Activated T-cell treated with anti-CD3 and anti-CD28 coated beads for 1 hour (primary cell): ENCODE results near the gene ATG2A.

Source experiments
- DNase-seq: peaks from one replicate; pipeline ENCODE4 v3.0.0-alpha.2; 2020; ENCODE audit warnings: low read depth

Gene ATG2A

DNA sequence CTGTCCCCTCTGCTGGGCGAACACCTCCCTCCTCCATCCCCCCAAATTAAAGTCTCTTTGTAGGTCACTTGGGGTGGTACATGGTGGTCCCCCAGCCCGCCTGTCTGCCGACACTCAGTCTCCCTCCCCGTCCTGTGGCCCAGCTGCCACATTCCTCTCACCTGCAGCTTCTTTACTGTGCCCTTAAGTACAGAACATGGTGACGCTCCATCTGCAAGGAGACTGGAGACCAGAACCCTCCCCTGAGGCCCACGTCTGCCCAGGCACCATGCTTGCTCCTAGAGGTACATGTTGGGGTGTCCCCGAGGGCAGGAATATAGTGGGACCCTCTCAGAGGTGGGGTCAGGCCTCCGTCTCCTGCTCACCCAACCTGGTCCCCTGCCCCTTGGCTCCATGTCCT is 33.0 kb downstream of the ATG2A start:
- no peak for DNase-seq

DNA sequence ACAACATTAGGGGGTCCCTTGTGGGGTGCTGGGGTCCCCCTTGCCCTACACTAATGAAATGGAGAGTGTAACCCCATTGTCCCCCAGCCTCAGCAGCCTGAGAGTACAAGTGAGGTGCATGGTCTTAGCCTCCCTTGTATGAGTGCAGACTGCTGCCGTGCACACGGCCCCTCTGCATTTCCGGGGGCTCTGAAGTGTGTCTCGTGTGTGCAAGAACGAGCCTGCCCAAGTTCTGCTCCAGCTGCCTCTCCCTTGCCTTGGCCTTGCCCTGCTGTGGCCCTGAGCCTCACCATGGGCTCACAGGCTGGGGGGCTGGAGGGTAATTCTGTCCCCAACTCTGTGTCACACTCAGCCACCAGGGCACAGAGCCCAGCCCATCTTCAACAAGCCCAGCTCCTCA is 33.4 kb downstream of the ATG2A start:
- no peak for DNase-seq

DNA sequence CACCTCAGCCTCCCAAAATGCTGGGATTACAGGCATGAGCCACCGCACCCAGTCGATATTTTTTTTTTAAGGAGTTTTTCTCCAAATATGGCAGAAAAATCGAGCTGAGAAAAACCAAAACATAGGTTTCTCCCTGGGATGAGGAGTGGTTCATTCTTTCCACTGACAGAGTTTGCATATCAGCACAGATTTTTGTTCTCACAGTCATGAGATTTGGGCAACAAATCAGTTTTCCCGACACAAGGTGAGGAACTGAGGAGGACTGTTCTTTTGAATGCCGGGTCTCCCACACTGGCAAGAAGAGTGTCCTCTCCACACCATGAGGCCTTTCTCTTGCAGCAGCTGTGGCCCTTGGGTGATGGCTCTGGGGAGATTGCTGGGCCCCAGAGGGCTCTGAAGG is 34.8 kb downstream of the ATG2A start:
- DNase-seq = no peak

DNA sequence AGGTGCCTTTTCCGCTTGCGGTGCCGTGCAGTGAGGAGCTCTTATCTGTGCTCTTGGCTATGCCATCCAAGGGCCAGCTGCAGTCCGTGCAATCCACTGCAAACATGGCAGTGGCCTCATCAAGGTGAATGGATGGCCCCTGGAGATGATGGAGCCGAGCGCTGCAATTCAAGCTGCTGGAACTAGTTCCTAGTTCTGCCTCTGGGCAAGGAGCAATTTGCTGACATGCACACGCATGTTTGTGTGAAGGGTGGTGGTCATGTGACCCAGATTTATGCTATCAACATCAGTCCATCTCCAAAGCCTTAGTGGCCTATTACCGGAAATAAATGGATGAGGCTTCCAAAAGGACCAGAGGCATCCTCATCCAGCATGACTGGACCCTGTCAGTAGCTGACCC is 35.5 kb downstream of the ATG2A start:
- DNase-seq = no peak

DNA sequence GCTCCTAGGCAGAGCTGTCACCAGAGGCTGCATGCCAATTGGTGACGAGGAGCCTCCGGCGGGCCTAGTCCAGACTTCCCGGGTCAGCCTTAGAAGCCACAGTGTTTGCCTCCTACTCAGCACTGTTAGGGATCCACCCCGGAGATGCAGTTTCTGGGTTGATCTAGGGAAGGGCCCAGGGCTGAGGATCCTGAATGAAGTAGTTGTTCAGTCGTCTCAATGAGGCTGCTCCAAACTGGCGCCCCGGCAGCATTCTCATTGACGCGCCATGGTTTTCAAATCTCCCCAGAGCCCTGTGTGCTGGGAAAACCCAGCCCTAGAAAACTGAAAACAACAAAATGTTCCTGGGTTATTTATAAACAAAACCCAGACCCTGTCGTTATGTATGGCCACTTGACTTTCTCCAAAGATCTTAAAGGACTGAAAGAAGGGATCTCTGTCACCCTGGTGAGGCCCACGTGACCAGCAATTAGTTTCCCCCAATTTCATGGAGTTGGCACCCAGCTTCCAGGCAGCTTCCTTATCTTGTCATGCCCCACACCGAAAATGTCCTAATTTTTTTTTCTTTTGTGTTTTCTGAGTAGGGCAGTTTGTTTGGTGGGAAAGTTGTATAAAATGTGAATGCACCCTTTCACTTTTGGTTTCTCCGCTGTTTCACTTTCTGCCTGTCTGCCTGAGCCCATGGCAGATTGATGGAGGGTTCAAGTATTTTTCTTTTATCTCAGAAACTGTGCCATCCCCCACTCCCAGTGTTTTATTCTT is 36.6 kb downstream of the ATG2A start:
- no peak for DNase-seq

GRCh38 chr11:64879244-64879900 is 37.6 kb downstream of the ATG2A start:
- DNase-seq = no peak

DNA sequence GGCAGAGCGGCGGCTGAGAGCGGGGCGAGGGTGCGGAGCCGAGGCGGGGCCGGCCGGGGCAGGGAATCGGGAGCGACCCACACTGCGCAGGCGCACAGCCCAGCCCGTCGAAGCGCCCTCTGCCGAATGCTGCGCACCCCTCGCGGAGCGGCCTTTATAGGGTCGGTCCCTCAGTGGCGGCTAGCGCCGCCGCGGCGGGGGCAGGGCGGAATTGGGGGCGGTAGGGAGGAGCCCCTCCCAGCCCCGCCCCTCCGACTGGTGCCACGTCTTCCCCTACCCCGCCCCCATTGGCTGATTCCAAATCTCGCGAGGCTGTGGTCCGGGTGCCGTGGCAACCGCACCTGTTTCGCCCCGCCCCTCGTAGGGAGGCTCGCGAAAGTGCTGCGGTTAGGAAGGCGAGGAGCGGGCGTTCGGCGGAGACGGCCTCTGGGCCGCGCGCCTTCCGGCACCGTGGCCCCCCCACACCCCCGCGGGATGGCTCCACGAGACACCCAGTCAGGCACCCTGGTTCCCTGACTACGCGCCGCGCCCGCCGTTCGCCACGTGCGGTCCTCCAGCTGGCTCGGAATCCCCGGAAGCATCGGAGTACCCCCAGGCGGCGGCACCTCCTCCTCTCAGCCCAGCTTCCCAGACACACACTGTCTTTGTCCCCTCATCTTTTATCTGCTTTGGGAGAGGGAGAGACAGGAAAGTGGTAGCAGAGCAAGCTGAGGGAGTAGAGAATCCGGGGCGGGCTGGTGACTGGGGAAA is 38.3 kb downstream of the ATG2A start, which contains the start of gene EHD1:
EHD1 (minus strand) TSS at position 128 of the 750 bp plus-strand sequence. CDS start 157 bp downstream, outside the sequence.
- peak; percentile 99 for DNase-seq

DNA sequence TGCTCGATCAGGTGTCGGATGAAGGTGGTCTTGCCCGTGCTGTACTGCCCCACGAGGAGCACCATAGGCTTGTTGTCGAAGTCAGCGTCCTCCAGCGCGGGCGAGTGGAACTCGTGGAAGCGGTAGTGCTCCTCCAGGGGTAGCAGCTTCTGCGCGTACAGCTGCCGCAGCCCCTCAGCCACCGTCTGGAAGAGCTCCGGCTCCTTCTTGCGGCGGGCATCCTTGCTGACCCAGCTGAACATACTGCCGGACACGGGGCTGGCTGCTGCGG is 38.9 kb downstream of the ATG2A start:
- DNase-seq = no peak

DNA sequence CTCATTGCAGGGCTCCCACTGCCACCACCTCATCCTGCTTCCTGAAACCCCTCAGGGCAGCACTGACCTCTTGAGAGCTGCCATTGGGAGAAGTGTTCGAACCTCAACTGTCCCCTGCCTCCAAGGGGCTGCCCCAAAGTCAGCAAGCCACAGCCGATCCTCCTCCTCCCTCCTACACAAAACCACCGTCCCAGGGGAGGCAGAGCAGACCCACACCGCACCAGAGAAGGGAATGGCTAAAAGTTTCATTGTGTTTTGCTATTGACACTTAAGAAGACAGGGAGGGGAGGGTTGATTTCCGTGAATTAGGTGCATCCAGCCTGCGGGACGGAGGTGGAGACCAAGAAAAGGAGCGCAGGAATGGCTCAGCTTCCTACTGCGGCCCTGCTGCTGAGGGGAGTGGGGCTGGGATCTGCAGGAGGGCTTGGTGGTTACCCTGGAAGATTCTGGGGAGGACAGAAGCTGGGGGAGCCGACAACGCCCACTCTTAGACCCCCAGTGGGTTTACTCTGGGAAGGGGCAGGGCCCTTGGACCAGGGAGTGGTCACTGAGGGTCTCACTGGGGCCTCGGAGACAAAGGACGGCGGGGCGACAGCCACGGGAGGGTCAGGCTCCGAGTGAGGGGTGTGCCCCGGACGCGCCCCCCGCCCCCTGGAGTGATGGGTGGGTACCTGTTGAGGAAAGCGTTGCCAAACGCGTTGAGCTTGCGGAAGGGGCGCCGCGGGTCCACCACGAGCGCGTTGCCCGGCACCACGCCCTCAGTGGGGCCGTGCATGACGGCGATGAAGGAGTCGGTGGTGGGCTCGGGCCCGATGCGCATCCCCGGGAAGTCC is 39.4 kb downstream of the ATG2A start:
- DNase-seq = no peak

DNA sequence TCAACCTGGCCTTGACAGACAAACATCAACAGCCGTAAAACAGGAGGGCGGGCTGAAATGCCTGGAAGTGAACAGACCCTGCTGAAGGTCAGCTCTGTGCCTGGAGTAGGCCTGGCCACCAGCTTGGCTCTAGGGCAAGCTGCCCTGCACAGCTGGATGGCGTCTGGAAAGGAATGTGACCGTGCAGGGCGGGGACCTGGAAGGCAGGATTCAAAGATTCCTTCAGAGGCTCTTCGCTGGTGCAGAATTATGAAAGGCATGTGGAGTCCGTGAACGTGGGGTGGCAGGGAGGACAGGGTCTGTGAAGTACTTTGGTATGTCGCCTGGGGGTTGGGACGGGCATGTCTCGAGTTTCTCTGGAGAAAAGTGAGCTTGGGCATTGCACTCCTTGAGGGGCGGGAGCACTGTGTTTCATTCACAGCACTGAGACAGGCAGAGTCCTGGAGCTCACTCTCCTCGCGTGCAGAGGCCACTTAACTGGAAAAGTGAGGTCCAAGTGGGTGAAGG is 40.1 kb downstream of the ATG2A start:
- no peak for DNase-seq

- no peak for DNase-seq
Observed at GRCh38 chr11:64876229-64876750, 40.7 kb downstream of the ATG2A start.

DNA sequence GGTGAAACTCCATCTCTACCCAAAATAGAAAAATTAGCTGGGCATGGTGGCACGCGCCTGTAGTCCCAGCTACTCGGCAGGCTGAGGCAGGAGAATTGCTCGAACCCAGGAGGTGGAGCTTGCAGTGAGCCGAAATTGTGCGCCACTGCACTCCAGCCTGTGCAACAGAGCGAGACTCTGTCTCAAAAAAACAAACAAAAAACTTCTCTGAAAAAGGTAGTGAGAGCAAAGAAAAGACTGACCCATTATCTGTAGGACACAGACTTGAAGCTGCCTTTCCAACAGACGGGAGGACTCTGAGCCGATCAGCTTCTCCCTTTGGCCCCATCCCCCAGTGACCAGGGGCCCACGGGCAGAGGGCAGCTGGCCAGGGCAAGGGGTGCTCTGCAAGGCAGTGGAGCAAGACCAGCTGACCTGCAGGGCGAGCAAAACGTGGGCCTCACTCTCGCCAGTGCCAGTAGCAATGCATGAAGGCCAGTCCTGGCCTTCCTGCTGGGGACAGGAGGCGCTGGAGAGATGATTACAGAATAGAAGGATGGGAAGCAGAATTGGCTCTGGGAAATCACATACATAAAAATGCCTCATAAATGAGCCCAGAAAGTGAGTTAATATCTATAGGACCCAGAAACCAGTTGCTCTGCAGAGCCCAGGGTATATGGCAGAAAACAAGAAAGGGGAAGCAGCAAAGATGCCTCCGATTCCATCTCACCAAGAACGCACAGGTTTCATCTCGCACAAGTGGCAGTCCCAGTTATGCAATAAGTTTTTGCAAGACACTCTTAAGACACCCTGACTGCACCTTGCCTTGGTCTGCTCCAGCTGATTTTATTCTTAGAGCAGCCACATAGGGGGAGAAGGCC is 41.4 kb downstream of the ATG2A start:
- no peak for DNase-seq

DNA sequence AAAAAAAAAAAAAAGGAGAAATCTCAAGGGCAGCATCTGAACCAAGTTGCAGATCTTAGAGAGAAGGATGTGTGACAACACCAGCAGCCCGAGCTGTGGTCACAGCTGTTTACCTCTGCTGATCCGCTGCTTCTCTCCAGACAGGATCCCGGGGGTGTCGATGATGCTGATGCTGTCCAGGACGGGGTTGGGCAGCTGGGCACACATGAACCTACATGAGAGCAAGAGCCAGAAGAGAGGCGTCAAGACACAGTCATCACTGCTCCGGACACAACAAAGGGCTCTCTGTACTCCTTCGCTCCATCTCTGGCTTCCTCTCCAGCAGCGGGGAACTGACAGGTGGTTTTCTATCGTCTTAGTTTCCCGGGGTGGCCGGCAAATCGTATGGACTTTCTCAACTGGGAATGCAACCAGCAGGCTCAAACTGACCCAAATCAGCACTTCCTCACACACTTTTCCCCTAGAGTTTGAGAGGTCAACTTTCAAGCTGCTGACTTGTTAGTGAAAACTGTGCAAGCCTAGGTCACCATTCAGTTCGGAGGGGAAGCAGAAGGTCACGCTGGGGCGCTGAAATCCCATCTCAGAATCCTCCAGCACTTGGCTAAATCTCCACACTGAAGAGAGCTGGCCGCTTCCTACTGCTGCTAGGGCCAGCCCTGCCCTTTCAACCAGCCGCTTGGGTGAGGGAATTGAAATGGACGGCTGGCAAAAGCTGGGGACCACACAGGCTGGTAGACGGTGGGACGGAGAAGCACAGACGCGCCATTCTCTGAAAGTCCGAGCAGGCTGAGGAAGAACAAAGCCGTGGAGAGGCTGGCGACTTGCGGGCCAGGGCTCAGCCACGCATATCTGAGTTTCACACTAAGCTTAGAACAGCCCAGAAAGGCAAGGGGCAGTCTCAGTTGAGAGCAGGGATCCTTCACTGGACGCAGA is 42.4 kb downstream of the ATG2A start:
- DNase-seq = no peak

- DNase-seq = no peak
Observed at GRCh38 chr11:64872790-64873488, 44.1 kb downstream of the ATG2A start.

- DNase-seq = no peak
Observed at GRCh38 chr11:64871492-64871891, 45.5 kb downstream of the ATG2A start.

GRCh38 chr11:64870893-64871466 is 46.0 kb downstream of the ATG2A start:
- no peak for DNase-seq

- no peak for DNase-seq
Observed at GRCh38 chr11:64870176-64870892, 46.7 kb downstream of the ATG2A start.

- DNase-seq = no peak
Observed at GRCh38 chr11:64869571-64870175, 47.3 kb downstream of the ATG2A start.
